Hepatocyte (in vitro differentiated cells): ENCODE measurements around the gene NUF2. TPM values are rescaled to one million over a fixed set of nuclear protein-coding genes. Genes with fewer than 3 reads are reported as not detected.

Experiments
- DNase-seq: peaks from one replicate; pipeline ENCODE4 v3.0.0-alpha.2; 2016; ENCODE audit warnings: low spot score
- H2AFZ ChIP-seq: fragments of 200-600 bp; sonication (generic); 2 replicates; pipeline ENCODE4 v1.6.0; 2016; ENCODE audit warnings: antibody characterized with exemption, mild to moderate bottlenecking
- H3K27ac ChIP-seq: fragments of 200-600 bp; sonication (generic); 2 replicates; pipeline ENCODE4 v1.5.1; 2016; ENCODE audit warnings: mild to moderate bottlenecking
- H3K27me3 ChIP-seq: fragments of 200-600 bp; sonication (generic); 2 replicates; pipeline ENCODE4 v1.6.1; 2016
- H3K36me3 ChIP-seq: fragments of 200-600 bp; sonication (generic); replicated peaks from 2 replicates; pipeline ENCODE4 v1.5.1; 2016; ENCODE audit warnings: low read depth; ENCODE audit not compliant: insufficient read depth
- H3K4me1 ChIP-seq: fragments of 200-600 bp; sonication (generic); 2 replicates; pipeline ENCODE4 v1.5.1; 2016; ENCODE audit warnings: mild to moderate bottlenecking, moderate library complexity; ENCODE audit not compliant: insufficient read depth
- H3K4me2 ChIP-seq: fragments of 200-600 bp; sonication (generic); 2 replicates; pipeline ENCODE4 v1.6.0; 2016
- H3K4me3 ChIP-seq: fragments of 200-600 bp; sonication (generic); 2 replicates; pipeline ENCODE4 v1.5.1; 2016; ENCODE audit warnings: mild to moderate bottlenecking
- H3K79me2 ChIP-seq: fragments of 200-600 bp; sonication (generic); 2 replicates; pipeline ENCODE4 v1.6.0; 2017; ENCODE audit warnings: mild to moderate bottlenecking
- H3K9me2 ChIP-seq: fragments of 200-600 bp; sonication (generic); replicated peaks from 2 replicates; pipeline ENCODE4 v1.6.0; 2017; ENCODE audit warnings: mild to moderate bottlenecking; ENCODE audit not compliant: insufficient read depth
- H3K9me3 ChIP-seq: fragments of 200-600 bp; sonication (generic); 2 replicates; pipeline ENCODE4 v1.5.1; 2016; ENCODE audit warnings: low read depth, mild to moderate bottlenecking
- H4K20me1 ChIP-seq: fragments of 200-600 bp; sonication (generic); 2 replicates; pipeline ENCODE4 v1.6.0; 2016; ENCODE audit warnings: mild to moderate bottlenecking; ENCODE audit not compliant: insufficient read depth, poor library complexity, severe bottlenecking
- CTCF ChIP-seq: fragments of 200-600 bp; sonication (generic); IDR thresholded peaks from 2 replicates; pipeline ENCODE4 v1.5.1; 2016; ENCODE audit warnings: antibody characterized with exemption, mild to moderate bottlenecking; ENCODE audit not compliant: poor library complexity
- EZH2 ChIP-seq: fragments of 200-600 bp; sonication (generic); IDR thresholded peaks from 2 replicates; pipeline ENCODE4 v1.6.1; 2016; ENCODE audit warnings: antibody characterized with exemption, mild to moderate bottlenecking, borderline replicate concordance
- EZH2phosphoT487 ChIP-seq: fragments of 200-600 bp; sonication (generic); IDR thresholded peaks from one replicate; pipeline ENCODE4 v1.6.1; 2018; ENCODE audit warnings: antibody characterized with exemption, mild to moderate bottlenecking, low read depth, moderate library complexity; ENCODE audit not compliant: unreplicated experiment, severe bottlenecking
- WGBS: methylation state at CpG from one replicate; pipeline ENCODE4 v1.1.6; 2016; ENCODE audit warnings: low lambda C conversion rate; ENCODE audit errors: missing lambda C conversion rate; 5-methylcytosine and 5-hydroxymethylcytosine counted together
- polyA plus RNA-seq: library from polyadenylated mRNA; unstranded; fragments of >200 nt; fragmentation: Nextera tagmentation; extraction: Ambion mirVana; gene quantifications from 2 replicates; pipeline ENCODE4 v1.2.1, GENCODE V29; 2016
- total RNA-seq: library from RNA; depleted of rRNA; stranded (reverse); fragments of >200 nt; gene quantifications from 2 replicates; pipeline ENCODE4 v1.2.3, GENCODE V29; 2014

Gene NUF2
- total and polyA plus RNA-seq, 2 experiments from 2014 or later = 2.6 to 7.0 TPM

- WGBS = 87% methylated on average over 4 of the region's 4 CpGs
- TF ChIP-seq EZH2 = no peak
- TF ChIP-seq EZH2phosphoT487 = no peak
- TF ChIP-seq CTCF = no peak
- no peaks in the 10 kb centered on the region for H3K9me3 ChIP-seq
- no peak overlapping the region for H2AFZ ChIP-seq
- no peaks in the 10 kb centered on the region for H3K9me2 ChIP-seq
- no peaks in the 10 kb centered on the region for H4K20me1 ChIP-seq
- no peaks in the 10 kb centered on the region for H3K36me3 ChIP-seq
- H3K27ac ChIP-seq = no peak overlapping the region
- no peak for DNase-seq
- H3K4me3 ChIP-seq = no peak overlapping the region
- no peaks in the 10 kb centered on the region for H3K4me1 ChIP-seq
- H3K4me2 ChIP-seq = no peak overlapping the region
- peaks cover 8% of the 10 kb centered on the region for H3K27me3 ChIP-seq
- no peaks in the 10 kb centered on the region for H3K79me2 ChIP-seq
Observed at GRCh38 chr1:163366555-163366954, 44.8 kb downstream of the NUF2 start.

GRCh38 chr1:163367721-163368120 lies 46.0 kb downstream of the NUF2 start:
- H3K27ac ChIP-seq = no peak overlapping the region
- no peak overlapping the region for H2AFZ ChIP-seq
- H3K27me3 ChIP-seq = peaks cover 8% of the 10 kb centered on the region
- no peak for DNase-seq
- no peaks in the 10 kb centered on the region for H3K9me3 ChIP-seq
- no peaks in the 10 kb centered on the region for H3K9me2 ChIP-seq
- WGBS = 83% methylated on average over 4 of the region's 4 CpGs
- no peaks in the 10 kb centered on the region for H3K36me3 ChIP-seq
- H3K79me2 ChIP-seq = no peaks in the 10 kb centered on the region
- TF ChIP-seq CTCF = no peak
- TF ChIP-seq EZH2phosphoT487 = no peak
- TF ChIP-seq EZH2 = no peak
- no peak overlapping the region for H3K4me3 ChIP-seq
- H3K4me1 ChIP-seq = no peaks in the 10 kb centered on the region
- H3K4me2 ChIP-seq = no peak overlapping the region
- H4K20me1 ChIP-seq = no peaks in the 10 kb centered on the region

GRCh38 chr1:163372576-163372975 lies 50.8 kb downstream of the NUF2 start:
- H3K4me2 ChIP-seq = no peak overlapping the region
- WGBS = 76% methylated on average over 1 of the region's 1 CpG
- no peak for DNase-seq
- TF ChIP-seq EZH2 = no peak
- no peaks in the 10 kb centered on the region for H4K20me1 ChIP-seq
- no peak overlapping the region for H3K4me3 ChIP-seq
- H2AFZ ChIP-seq = no peak overlapping the region
- no peaks in the 10 kb centered on the region for H3K79me2 ChIP-seq
- no peak overlapping the region for H3K27ac ChIP-seq
- H3K36me3 ChIP-seq = no peaks in the 10 kb centered on the region
- H3K4me1 ChIP-seq = no peaks in the 10 kb centered on the region
- H3K27me3 ChIP-seq = peaks cover 8% of the 10 kb centered on the region
- no peaks in the 10 kb centered on the region for H3K9me3 ChIP-seq
- no peaks in the 10 kb centered on the region for H3K9me2 ChIP-seq

- Histone ChIP-seq H3K27me3 (no peaks in the 10 kb centered on the region), H3K79me2 (no peaks in the 10 kb centered on the region)
- WGBS = 95% methylated on average over 2 of the region's 2 CpGs
Observed at GRCh38 chr1:163378554-163378953, 56.8 kb downstream of the NUF2 start.

More at GRCh38 chr1:163378554-163378953, 56.8 kb downstream of the NUF2 start:
- H3K27ac ChIP-seq = no peak overlapping the region
- no peaks in the 10 kb centered on the region for H3K9me3 ChIP-seq
- TF ChIP-seq EZH2 = no peak
- TF ChIP-seq EZH2phosphoT487 = no peak
- TF ChIP-seq CTCF = no peak
- H4K20me1 ChIP-seq = no peaks in the 10 kb centered on the region
- no peaks in the 10 kb centered on the region for H3K9me2 ChIP-seq
- no peak for DNase-seq
- no peak overlapping the region for H2AFZ ChIP-seq
- H3K4me3 ChIP-seq = no peak overlapping the region
- no peak overlapping the region for H3K4me2 ChIP-seq
- H3K4me1 ChIP-seq = peaks cover 15% of the 10 kb centered on the region
- no peaks in the 10 kb centered on the region for H3K36me3 ChIP-seq
